ENCODE measurements around the gene EIF3I.

Gene EIF3I

DNA sequence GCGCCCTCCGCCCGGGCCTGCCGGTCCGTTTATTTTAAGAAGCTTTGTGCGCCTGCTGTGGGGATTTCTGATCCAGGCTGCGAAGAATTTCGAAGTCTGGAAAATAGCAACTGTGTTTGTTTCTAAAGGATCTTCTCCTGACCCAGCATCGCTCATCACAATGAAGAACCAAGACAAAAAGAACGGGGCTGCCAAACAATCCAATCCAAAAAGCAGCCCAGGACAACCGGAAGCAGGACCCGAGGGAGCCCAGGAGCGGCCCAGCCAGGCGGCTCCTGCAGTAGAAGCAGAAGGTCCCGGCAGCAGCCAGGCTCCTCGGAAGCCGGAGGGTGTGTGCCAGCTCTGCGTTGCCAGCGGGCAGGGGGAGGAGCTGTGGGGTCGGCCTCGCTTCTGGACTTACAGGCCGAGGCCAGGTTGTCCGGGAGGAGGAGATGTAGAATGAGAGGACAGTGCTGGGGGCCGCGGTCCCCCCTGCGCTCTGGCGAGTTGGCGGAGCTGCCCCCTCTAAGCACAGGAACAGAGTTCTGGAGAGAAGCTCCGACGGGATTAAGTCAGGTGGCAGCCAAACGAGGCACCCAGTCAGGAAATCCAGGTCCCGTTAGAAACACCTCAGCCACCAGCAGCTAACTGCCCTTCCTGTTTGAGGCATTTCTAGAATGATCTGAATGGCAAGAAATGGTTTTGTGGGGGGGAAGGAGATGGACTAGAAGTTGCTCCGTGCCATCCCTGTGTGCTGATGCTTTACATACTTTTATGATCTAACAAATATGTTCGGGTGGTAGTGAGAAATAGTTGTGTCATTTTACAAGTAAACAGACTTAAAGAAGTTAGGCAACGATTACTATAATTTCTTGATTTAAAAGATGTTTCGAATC lies 41.8 kb upstream of the EIF3I start:
- TF ChIP-seq TAF1 (IDR thresholded peaks at IDR 0.05; ENCODE audit: borderline replicate concordance, insufficient read depth, low read length) (no peak), POLR2AphosphoS5 (IDR thresholded peaks at IDR 0.05; ENCODE audit: low read depth, low read length) (no peak), FOXP2 (optimal IDR thresholded peaks at IDR 0.05; ENCODE audit: borderline replicate concordance, extremely low read depth, extremely low read length, insufficient read depth) (no peak), SIN3A (IDR thresholded peaks at IDR 0.05; ENCODE audit: borderline replicate concordance, insufficient read depth, low read length) (no peak)
- TF ChIP-seq, protein P1, sequence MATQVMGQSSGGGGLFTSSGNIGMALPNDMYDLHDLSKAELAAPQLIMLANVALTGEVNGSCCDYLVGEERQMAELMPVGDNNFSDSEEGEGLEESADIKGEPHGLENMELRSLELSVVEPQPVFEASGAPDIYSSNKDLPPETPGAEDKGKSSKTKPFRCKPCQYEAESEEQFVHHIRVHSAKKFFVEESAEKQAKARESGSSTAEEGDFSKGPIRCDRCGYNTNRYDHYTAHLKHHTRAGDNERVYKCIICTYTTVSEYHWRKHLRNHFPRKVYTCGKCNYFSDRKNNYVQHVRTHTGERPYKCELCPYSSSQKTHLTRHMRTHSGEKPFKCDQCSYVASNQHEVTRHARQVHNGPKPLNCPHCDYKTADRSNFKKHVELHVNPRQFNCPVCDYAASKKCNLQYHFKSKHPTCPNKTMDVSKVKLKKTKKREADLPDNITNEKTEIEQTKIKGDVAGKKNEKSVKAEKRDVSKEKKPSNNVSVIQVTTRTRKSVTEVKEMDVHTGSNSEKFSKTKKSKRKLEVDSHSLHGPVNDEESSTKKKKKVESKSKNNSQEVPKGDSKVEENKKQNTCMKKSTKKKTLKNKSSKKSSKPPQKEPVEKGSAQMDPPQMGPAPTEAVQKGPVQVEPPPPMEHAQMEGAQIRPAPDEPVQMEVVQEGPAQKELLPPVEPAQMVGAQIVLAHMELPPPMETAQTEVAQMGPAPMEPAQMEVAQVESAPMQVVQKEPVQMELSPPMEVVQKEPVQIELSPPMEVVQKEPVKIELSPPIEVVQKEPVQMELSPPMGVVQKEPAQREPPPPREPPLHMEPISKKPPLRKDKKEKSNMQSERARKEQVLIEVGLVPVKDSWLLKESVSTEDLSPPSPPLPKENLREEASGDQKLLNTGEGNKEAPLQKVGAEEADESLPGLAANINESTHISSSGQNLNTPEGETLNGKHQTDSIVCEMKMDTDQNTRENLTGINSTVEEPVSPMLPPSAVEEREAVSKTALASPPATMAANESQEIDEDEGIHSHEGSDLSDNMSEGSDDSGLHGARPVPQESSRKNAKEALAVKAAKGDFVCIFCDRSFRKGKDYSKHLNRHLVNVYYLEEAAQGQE (IDR thresholded peaks at IDR 0.05; ENCODE audit: insufficient read depth in 1 of 2, low read depth in 2 of 2, low read length in 2 of 2): no peak

DNA sequence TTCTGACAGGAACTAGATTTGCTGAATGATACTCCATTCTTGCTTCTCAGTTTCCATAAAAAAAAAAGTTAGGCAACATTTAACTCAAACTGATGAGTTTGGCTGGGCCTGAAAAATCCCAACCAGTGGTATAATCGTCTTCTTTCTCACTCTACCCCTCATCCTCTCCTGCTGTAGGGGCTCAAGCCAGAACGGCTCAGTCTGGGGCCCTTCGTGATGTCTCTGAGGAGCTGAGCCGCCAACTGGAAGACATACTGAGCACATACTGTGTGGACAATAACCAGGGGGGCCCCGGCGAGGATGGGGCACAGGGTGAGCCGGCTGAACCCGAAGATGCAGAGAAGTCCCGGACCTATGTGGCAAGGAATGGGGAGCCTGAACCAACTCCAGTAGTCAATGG lies 41.1 kb upstream of the EIF3I start:
- TF ChIP-seq TAF1 (IDR thresholded peaks at IDR 0.05; ENCODE audit: borderline replicate concordance, insufficient read depth, low read length) (no peak), SIN3A (IDR thresholded peaks at IDR 0.05; ENCODE audit: borderline replicate concordance, insufficient read depth, low read length) (no peak), FOXP2 (optimal IDR thresholded peaks at IDR 0.05; ENCODE audit: borderline replicate concordance, extremely low read depth, extremely low read length, insufficient read depth) (no peak), POLR2AphosphoS5 (IDR thresholded peaks at IDR 0.05; ENCODE audit: low read depth, low read length) (no peak)
- TF ChIP-seq, protein P1 (IDR thresholded peaks at IDR 0.05; ENCODE audit: insufficient read depth in 1 of 2, low read depth in 2 of 2, low read length in 2 of 2): no peak

DNA sequence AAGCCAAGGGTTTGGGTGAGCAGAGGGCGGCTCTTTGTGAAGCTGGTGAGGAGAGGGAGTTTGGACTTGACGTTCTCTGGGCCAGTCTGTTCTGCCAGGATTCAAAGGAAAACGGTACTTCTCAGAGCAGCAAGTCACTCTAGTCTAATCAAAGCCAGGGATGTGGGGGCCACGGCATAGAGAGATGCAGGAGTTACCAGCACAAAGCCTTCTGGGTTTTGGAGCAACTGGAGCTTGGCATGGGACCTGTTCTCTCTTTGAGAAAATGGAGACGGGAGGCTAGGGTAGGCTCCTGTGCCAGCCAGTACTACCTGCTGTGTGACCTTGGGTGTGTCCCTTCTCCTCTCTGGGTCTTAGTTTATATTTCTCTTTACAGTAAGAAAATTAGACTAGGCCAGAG lies 40.6 kb upstream of the EIF3I start:
- no peak for TF ChIP-seq TAF1 (IDR thresholded peaks at IDR 0.05; ENCODE audit: borderline replicate concordance, insufficient read depth, low read length)
- TF ChIP-seq SIN3A (IDR thresholded peaks at IDR 0.05; ENCODE audit: borderline replicate concordance, insufficient read depth, low read length): no peak
- no peak for TF ChIP-seq FOXP2 (optimal IDR thresholded peaks at IDR 0.05; ENCODE audit: borderline replicate concordance, extremely low read depth, extremely low read length, insufficient read depth)
- TF ChIP-seq, protein P1 (IDR thresholded peaks at IDR 0.05; ENCODE audit: insufficient read depth in 1 of 2, low read depth in 2 of 2, low read length in 2 of 2): no peak
- no peak for TF ChIP-seq POLR2AphosphoS5 (IDR thresholded peaks at IDR 0.05; ENCODE audit: low read depth, low read length)

DNA sequence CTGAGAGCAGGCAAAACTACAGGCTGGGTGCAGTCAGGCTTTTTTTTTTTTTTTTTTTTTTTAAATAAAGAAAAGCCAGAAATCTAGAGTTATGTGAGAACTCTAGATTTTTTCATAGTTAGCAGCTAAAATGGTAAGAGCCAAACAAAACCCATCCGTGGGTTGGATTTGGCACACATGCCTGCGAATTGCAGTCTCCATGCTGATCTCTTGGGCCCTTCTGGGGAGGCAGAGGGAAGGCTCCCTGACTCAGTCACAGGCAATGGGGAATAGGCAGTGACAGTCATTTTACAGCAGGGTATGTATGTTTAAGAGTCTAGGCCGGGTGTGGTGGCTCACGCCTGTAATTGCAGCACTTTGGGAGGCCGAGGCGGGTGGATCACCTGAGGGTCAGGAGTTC lies 40.1 kb upstream of the EIF3I start:
- TF ChIP-seq FOXP2 (optimal IDR thresholded peaks at IDR 0.05; ENCODE audit: borderline replicate concordance, extremely low read depth, extremely low read length, insufficient read depth) (no peak), POLR2AphosphoS5 (IDR thresholded peaks at IDR 0.05; ENCODE audit: low read depth, low read length) (no peak), SIN3A (IDR thresholded peaks at IDR 0.05; ENCODE audit: borderline replicate concordance, insufficient read depth, low read length) (no peak), TAF1 (IDR thresholded peaks at IDR 0.05; ENCODE audit: borderline replicate concordance, insufficient read depth, low read length) (no peak)
- TF ChIP-seq, protein P1 (IDR thresholded peaks at IDR 0.05; ENCODE audit: insufficient read depth in 1 of 2, low read depth in 2 of 2, low read length in 2 of 2): no peak

Data from PFSK-1 (cell line).